SU-DHL-6 (cell line): ENCODE results near the gene SEPTIN1.
"Not testable (repeated sequence)": the region's sequence is repeated elsewhere in the genome, so short reads cannot be mapped to it uniquely, and the experiment has no call there.

ENCODE experiments used
- H2AFZ ChIP-seq: fragments of 200-600 bp; sonication (generic); 2 replicates; pipeline ENCODE4 v1.6.1; 2014; ENCODE audit warnings: low read depth, mild to moderate bottlenecking, moderate library complexity, mixed read lengths, antibody characterized with exemption, low read length; ENCODE audit not compliant: severe bottlenecking
- H3F3A ChIP-seq: fragments of 200-600 bp; shearing (Covaris generic); 2 replicates; pipeline ENCODE4 v1.6.0; 2016; ENCODE audit warnings: antibody characterized with exemption, mild to moderate bottlenecking; ENCODE audit not compliant: insufficient read depth
- H3K27ac ChIP-seq: fragments of 200-600 bp; sonication (generic); 2 replicates; pipeline ENCODE4 v1.5.1; 2016; ENCODE audit warnings: low read depth, mild to moderate bottlenecking, low read length, moderate library complexity, mixed read lengths
- H3K27me3 ChIP-seq: fragments of 200-600 bp; sonication (generic), shearing (Covaris generic); 2 replicates; pipeline ENCODE4 v1.6.0; 2014; ENCODE audit warnings: mild to moderate bottlenecking, low read length
- H3K36me3 ChIP-seq: fragments of 200-600 bp; sonication (generic); 2 replicates; pipeline ENCODE4 v1.6.1; 2014; ENCODE audit warnings: mild to moderate bottlenecking, low read length, mixed read lengths
- H3K4me2 ChIP-seq: fragments of 300-600, 200-600 bp; shearing (Covaris generic), sonication (generic); 2 replicates; pipeline ENCODE4 v1.6.0; 2014; ENCODE audit warnings: low read length, low read depth, mild to moderate bottlenecking; ENCODE audit not compliant: poor library complexity, severe bottlenecking
- H3K4me3 ChIP-seq: fragments of 200-600 bp; sonication (generic); 2 replicates; pipeline ENCODE4 v1.5.1; 2014; ENCODE audit warnings: antibody characterized with exemption, low read length, mild to moderate bottlenecking, mixed read lengths; ENCODE audit not compliant: insufficient read depth, poor library complexity, severe bottlenecking
- H3K79me2 ChIP-seq: fragments of 200-600 bp; sonication (generic); 2 replicates; pipeline ENCODE4 v1.6.1; 2014; ENCODE audit warnings: mild to moderate bottlenecking, low read length, moderate library complexity; ENCODE audit not compliant: insufficient read depth
- H3K9ac ChIP-seq: fragments of 200-600 bp; sonication (generic); 2 replicates; pipeline ENCODE4 v1.7.0; 2014; ENCODE audit warnings: mild to moderate bottlenecking, low read length
- H3K9me2 ChIP-seq: fragments of 200-600 bp; sonication (generic); replicated peaks from 2 replicates; pipeline ENCODE4 v1.6.1; 2014; ENCODE audit warnings: low read length; ENCODE audit not compliant: insufficient read depth
- H3K9me3 ChIP-seq: fragments of 200-600 bp; sonication (generic); 2 replicates; pipeline ENCODE4 v1.6.1; 2014; ENCODE audit warnings: low read length, mixed read lengths; ENCODE audit not compliant: insufficient read depth
- H4K20me1 ChIP-seq: fragments of 200-600 bp; sonication (generic); 2 replicates; pipeline ENCODE4 v1.6.1; 2014; ENCODE audit warnings: low read depth, mild to moderate bottlenecking, antibody characterized with exemption, low read length, moderate library complexity, mixed read lengths
- CTCF ChIP-seq: fragments of 200-600 bp; sonication (generic); IDR thresholded peaks from one replicate; pipeline ENCODE4 v1.5.1; 2017; ENCODE audit warnings: antibody characterized with exemption, mild to moderate bottlenecking, low read length, moderate library complexity; ENCODE audit not compliant: insufficient read depth, poor library complexity, severe bottlenecking
- EZH2phosphoT487 ChIP-seq: fragments of 200-600 bp; sonication (generic), shearing (Covaris generic); conservative IDR thresholded peaks from 2 replicates; pipeline ENCODE4 v1.6.1; 2018; ENCODE audit warnings: mild to moderate bottlenecking, antibody characterized with exemption, low read length, moderate library complexity, mixed read lengths

The SEPTIN1 gene

GRCh38 chr16:30340621-30341020, 41.7 kb downstream of the SEPTIN1 start:
- Histone ChIP-seq H3K27me3 (no peaks in the 10 kb centered on the region), H3K4me2 (no peak overlapping the region), H3K36me3 (no peaks in the 10 kb centered on the region), H3K9me2 (no peaks in the 10 kb centered on the region), H3F3A (peaks cover 26% of the 10 kb centered on the region), H4K20me1 (no peaks in the 10 kb centered on the region), H3K27ac (0 out of 2 replicates have a peak overlapping the region, but pooled peaks have one; percentile 16), H3K4me3 (no peak overlapping the region), H3K9ac (no peak overlapping the region), H3K79me2 (peaks cover 26% of the 10 kb centered on the region), H2AFZ (no peak overlapping the region), H3K9me3 (no peaks in the 10 kb centered on the region)
- no peak for TF ChIP-seq EZH2phosphoT487
- TF ChIP-seq CTCF = no peak

- peaks cover 34% of the 10 kb centered on the region for H3K79me2 ChIP-seq
- H3K27ac ChIP-seq, H3K9me2 ChIP-seq, H4K20me1 ChIP-seq, H3K9ac ChIP-seq, H3K4me3 ChIP-seq, H3K4me2 ChIP-seq, H3K27me3 ChIP-seq, H3K9me3 ChIP-seq, H2AFZ ChIP-seq, H3K36me3 ChIP-seq: not testable (repeated sequence)
- peaks cover 14% of the 10 kb centered on the region for H3F3A ChIP-seq
Measured at GRCh38 chr16:30338715-30339114, 43.6 kb downstream of the SEPTIN1 start.

GRCh38 chr16:30337964-30338357, 44.4 kb downstream of the SEPTIN1 start:
- H3K36me3 ChIP-seq, H3K9me3 ChIP-seq, H3K9ac ChIP-seq, H3K27ac ChIP-seq, H3K4me2 ChIP-seq, H4K20me1 ChIP-seq, H3K27me3 ChIP-seq, H2AFZ ChIP-seq, H3K9me2 ChIP-seq, H3K4me3 ChIP-seq: not testable (repeated sequence)
- Histone ChIP-seq H3K79me2 (peaks cover 31% of the 10 kb centered on the region), H3F3A (peaks cover 10% of the 10 kb centered on the region; the same call in 1 of the 2 replicates)

GRCh38 chr16:30335598-30336474, 46.5 kb downstream of the SEPTIN1 start:
- Histone ChIP-seq H3F3A (peaks cover 12% of the 10 kb centered on the region), H3K27me3 (no peaks in the 10 kb centered on the region), H3K27ac (peak overlapping the region; percentile 89), H3K4me3 (peak overlapping the region; percentile 54), H3K79me2 (peaks cover 29% of the 10 kb centered on the region), H2AFZ (no peak overlapping the region), H4K20me1 (no peaks in the 10 kb centered on the region), H3K9me3 (no peaks in the 10 kb centered on the region), H3K9me2 (no peaks in the 10 kb centered on the region), H3K4me2 (peak overlapping the region; percentile 71), H3K36me3 (no peaks in the 10 kb centered on the region), H3K9ac (peak overlapping the region; percentile 74)
- TF ChIP-seq CTCF (no peak), EZH2phosphoT487 (no peak)

GRCh38 chr16:30335028-30335597, 47.2 kb downstream of the SEPTIN1 start:
- Histone ChIP-seq H3K27ac (peak overlapping the region; percentile 89), H3K9ac (peak overlapping the region; percentile 74), H3F3A (peaks cover 18% of the 10 kb centered on the region), H3K79me2 (peaks cover 28% of the 10 kb centered on the region), H3K4me3 (peak overlapping the region; percentile 69), H3K4me2 (peak overlapping the region; percentile 71)
- H3K9me3 ChIP-seq, H4K20me1 ChIP-seq, H3K9me2 ChIP-seq, H2AFZ ChIP-seq, H3K36me3 ChIP-seq, H3K27me3 ChIP-seq: not testable (repeated sequence)

- peak overlapping the region; percentile 56 for H3K4me2 ChIP-seq
- H3K9me3 ChIP-seq, H3K27me3 ChIP-seq, H2AFZ ChIP-seq, H3K36me3 ChIP-seq, H4K20me1 ChIP-seq, H3K9me2 ChIP-seq: not testable (repeated sequence)
- peak overlapping the region; percentile 89 for H3K27ac ChIP-seq
- peak overlapping the region; percentile 69 for H3K4me3 ChIP-seq
- peak overlapping the region; percentile 74 for H3K9ac ChIP-seq
- peaks cover 18% of the 10 kb centered on the region for H3F3A ChIP-seq
- peaks cover 33% of the 10 kb centered on the region for H3K79me2 ChIP-seq
Measured at GRCh38 chr16:30334473-30334989, 47.8 kb downstream of the SEPTIN1 start.
